WTC11 (cell line): ENCODE measurements around the gene CSTF1. TPM values are rescaled to one million over a fixed set of nuclear protein-coding genes. Genes with fewer than 3 reads are reported as not detected.

Experiments used
- ATAC-seq: fragments of 200-7000 bp; cut with Tn5 transposase; 2 replicates; pipeline ENCODE4 v1.10.0; 2021; ENCODE audit warnings: mild to moderate bottlenecking, moderate library complexity
- CTCF ChIA-PET: fragments of 300-600 bp; sonication (Branson Sonifier 250); formaldehyde crosslinking; loops from one replicate; lab custom pipeline; 2021; ENCODE audit warnings: antibody characterized with exemption; lab: Charles Lee
- POLR2A ChIA-PET: fragments of 350-600 bp; sonication (Branson Sonifier 250); formaldehyde crosslinking; loops from one replicate; lab custom pipeline; 2021; ENCODE audit warnings: antibody characterized with exemption; lab: Charles Lee
- DNase-seq: peaks from one replicate; pipeline ENCODE4 v3.0.0; 2021; ENCODE audit warnings: low spot score
- H3K27ac Mint-ChIP-seq: 2 replicates; pipeline ENCODE4 v1.8.0; 2021; ENCODE audit warnings: mixed read lengths
- H3K27me3 Mint-ChIP-seq: 2 replicates; pipeline ENCODE4 v1.8.0; 2021; ENCODE audit warnings: low read depth, mild to moderate bottlenecking, moderate library complexity, mixed read lengths
- H3K36me3 Mint-ChIP-seq: 2 replicates; pipeline ENCODE4 v1.8.0; 2021; ENCODE audit warnings: mixed read lengths
- H3K4me1 Mint-ChIP-seq: 2 replicates; pipeline ENCODE4 v1.8.0; 2022; ENCODE audit warnings: mixed read lengths
- H3K4me3 Mint-ChIP-seq: 2 replicates; pipeline ENCODE4 v1.8.0; 2021; ENCODE audit warnings: mild to moderate bottlenecking, moderate library complexity, mixed read lengths
- H3K9me3 Mint-ChIP-seq: 2 replicates; pipeline ENCODE4 v1.8.0; 2021; ENCODE audit warnings: mixed read lengths
- CREM ChIP-seq: sonication (generic); formaldehyde crosslinking; IDR thresholded peaks from 2 replicates; pipeline ENCODE4 v1.8.1; 2022; ENCODE audit warnings: mild to moderate bottlenecking, missing genetic modification reagents, moderate library complexity
- FOXK1 ChIP-seq: sonication (generic); formaldehyde crosslinking; IDR thresholded peaks from 2 replicates; pipeline ENCODE4 v1.8.0; 2022; ENCODE audit warnings: mild to moderate bottlenecking, moderate library complexity, missing genetic modification reagents
- GABPB1 ChIP-seq: sonication (generic); formaldehyde crosslinking; IDR thresholded peaks from 2 replicates; pipeline ENCODE4 v1.8.1; 2023; ENCODE audit warnings: mild to moderate bottlenecking, missing genetic modification reagents
- NFATC4 ChIP-seq: fragments of 250-450 bp; sonication (Bioruptor Pico); IDR thresholded peaks from 2 replicates; pipeline ENCODE4 v1.9.0; 2021; ENCODE audit warnings: mild to moderate bottlenecking
- NFE2L1 ChIP-seq: sonication (generic); formaldehyde crosslinking; IDR thresholded peaks from 2 replicates; pipeline ENCODE4 v1.8.1; 2023; ENCODE audit warnings: missing genetic modification reagents
- SMAD3 ChIP-seq: sonication (generic); formaldehyde crosslinking; IDR thresholded peaks from 2 replicates; pipeline ENCODE4 v1.8.0; 2022; ENCODE audit warnings: missing genetic modification reagents, mild to moderate bottlenecking, borderline replicate concordance
- SMAD4 ChIP-seq: sonication (generic); formaldehyde crosslinking; IDR thresholded peaks from 2 replicates; pipeline ENCODE4 v1.8.0; 2022; ENCODE audit warnings: mild to moderate bottlenecking, missing genetic modification reagents
- total RNA-seq: library from RNA; stranded (reverse); gene quantifications from 3 replicates; pipeline ENCODE4 v1.2.3, GENCODE V29; 2021
- TF ChIP-seq, protein P1 (sequence below): sonication (generic); formaldehyde crosslinking; conservative IDR thresholded peaks from 2 replicates; pipeline ENCODE4 v1.8.1; 2022; ENCODE audit warnings: mild to moderate bottlenecking, missing genetic modification reagents
- TF ChIP-seq, protein P2 (sequence below): sonication (generic); formaldehyde crosslinking; IDR thresholded peaks from 2 replicates; pipeline ENCODE4 v1.8.1; 2023; ENCODE audit warnings: mild to moderate bottlenecking, missing genetic modification reagents, moderate library complexity
- TF ChIP-seq, protein P3 (sequence below): sonication (generic); formaldehyde crosslinking; IDR thresholded peaks from 2 replicates; pipeline ENCODE4 v1.8.1; 2022; ENCODE audit warnings: low read depth, missing genetic modification reagents, borderline replicate concordance
- TF ChIP-seq, protein P4 (sequence below): sonication (generic); formaldehyde crosslinking; IDR thresholded peaks from 2 replicates; pipeline ENCODE4 v1.8.0; 2022; ENCODE audit warnings: missing genetic modification reagents
- TF ChIP-seq, protein P5 (sequence below): fragments of 200-600 bp; IDR thresholded peaks from 2 replicates; pipeline ENCODE4 v1.8.0; 2022; ENCODE audit warnings: antibody characterized with exemption
- TF ChIP-seq, protein P6 (sequence below): sonication (generic); formaldehyde crosslinking; IDR thresholded peaks from 2 replicates; pipeline ENCODE4 v1.8.0; 2022; ENCODE audit warnings: mild to moderate bottlenecking, missing genetic modification reagents

The CSTF1 gene
- total RNA-seq, 1 experiment from 2014 or later: 58.5 TPM

DNA sequence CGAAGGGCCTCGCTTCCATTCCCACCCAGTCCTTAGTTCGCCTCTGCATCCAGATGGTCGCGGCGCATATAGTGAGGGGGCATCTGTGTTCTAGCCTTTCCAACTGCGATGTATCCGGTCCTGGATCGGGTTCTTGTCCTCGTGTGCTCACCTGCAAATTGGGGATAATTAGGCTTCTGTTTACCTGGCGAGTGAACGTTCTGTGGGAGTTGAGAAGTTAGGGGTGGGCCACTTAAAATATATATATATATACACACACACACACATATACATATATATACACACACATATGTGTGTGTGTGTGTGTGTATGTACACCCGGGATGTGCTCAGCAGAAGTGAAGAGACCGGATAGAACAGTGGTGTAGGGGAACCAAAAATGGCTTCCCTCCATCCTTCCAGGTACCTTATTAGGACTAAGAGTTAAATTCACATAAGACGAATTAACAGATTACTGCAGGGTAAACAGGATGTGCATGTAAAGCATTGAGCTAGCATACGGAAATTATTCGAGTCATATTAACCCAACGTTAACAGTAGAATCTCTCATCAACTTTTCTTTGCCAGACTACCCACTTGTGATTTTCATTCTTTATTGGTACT, 537 bp downstream of the CSTF1 start:
- ChIA-PET POLR2A (interaction anchor here (1.2 to 1.5 kb wide), 2 partner anchors 10 to 75 kb away, joined by 3 to 5 read pairs; partner anchors contain the start of gene RTF2), CTCF (interaction anchor here (1.5 to 1.9 kb wide), 2 partner anchors 35 to 49 kb away, joined by 4 read pairs; partner anchors contain the start of gene FAM210B)
- no peaks in the 10 kb centered on the region for H3K27me3 Mint-ChIP-seq
- TF ChIP-seq FOXK1 (CRISPR knock-in tag) (no peak), NFE2L1 (CRISPR knock-in tag) (no peak), SMAD3 (0 out of 2 replicates have a peak, but pooled peaks have one; percentile 7)
- TF ChIP-seq, protein P1, sequence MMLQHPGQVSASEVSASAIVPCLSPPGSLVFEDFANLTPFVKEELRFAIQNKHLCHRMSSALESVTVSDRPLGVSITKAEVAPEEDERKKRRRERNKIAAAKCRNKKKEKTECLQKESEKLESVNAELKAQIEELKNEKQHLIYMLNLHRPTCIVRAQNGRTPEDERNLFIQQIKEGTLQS: no peak
- TF ChIP-seq, protein P2, sequence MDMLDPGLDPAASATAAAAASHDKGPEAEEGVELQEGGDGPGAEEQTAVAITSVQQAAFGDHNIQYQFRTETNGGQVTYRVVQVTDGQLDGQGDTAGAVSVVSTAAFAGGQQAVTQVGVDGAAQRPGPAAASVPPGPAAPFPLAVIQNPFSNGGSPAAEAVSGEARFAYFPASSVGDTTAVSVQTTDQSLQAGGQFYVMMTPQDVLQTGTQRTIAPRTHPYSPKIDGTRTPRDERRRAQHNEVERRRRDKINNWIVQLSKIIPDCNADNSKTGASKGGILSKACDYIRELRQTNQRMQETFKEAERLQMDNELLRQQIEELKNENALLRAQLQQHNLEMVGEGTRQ: no peak
- DNase-seq (no peak), ATAC-seq (no peak)
- peaks cover 29% of the 10 kb centered on the region for H3K4me1 Mint-ChIP-seq
- peaks cover 52% of the 10 kb centered on the region for H3K36me3 Mint-ChIP-seq
- no peaks in the 10 kb centered on the region for H3K9me3 Mint-ChIP-seq
- H3K4me3 Mint-ChIP-seq: no peak overlapping the region
- H3K27ac Mint-ChIP-seq: 0 out of 2 replicates have a peak overlapping the region, but pooled peaks have one; percentile 28

DNA sequence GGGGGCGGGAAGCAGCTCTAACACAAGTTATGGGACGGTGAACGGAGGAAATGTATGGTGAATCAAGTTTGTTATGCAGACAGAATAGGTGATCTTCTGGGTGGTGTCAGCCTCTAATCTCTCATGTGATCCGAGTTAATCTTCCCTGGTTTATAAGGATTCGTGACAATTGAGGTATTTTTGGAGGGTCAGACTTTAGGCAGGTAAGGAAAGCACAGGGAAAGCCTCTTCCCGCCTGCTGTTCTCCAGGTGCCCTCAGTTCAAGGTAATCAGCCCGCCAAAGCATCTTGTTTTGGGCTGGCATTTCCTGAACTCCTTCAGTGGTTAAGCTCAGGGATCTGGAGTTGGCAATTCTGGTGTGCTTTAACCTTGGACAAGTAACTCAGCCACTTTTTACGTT, 1.2 kb downstream of the CSTF1 start:
- CTCF ChIA-PET: interaction anchor here (1.9 kb wide), 1 partner anchor 35 kb away, joined by 4 read pairs; the partner anchor contains the start of gene FAM210B
- Mint-ChIP-seq H3K36me3 (peaks cover 51% of the 10 kb centered on the region), H3K4me1 (peaks cover 29% of the 10 kb centered on the region), H3K27ac (peak overlapping the region; percentile 51), H3K4me3 (no peak overlapping the region), H3K27me3 (no peaks in the 10 kb centered on the region), H3K9me3 (no peaks in the 10 kb centered on the region)
- ATAC-seq: no peak
- TF ChIP-seq SMAD3 (no peak), GABPB1 (CRISPR knock-in tag) (0 out of 2 replicates have a peak, but pooled peaks have one; percentile 11)
- TF ChIP-seq, all 79 proteins: peak for 1
- no peak for DNase-seq
- POLR2A ChIA-PET: no interaction called here

DNA sequence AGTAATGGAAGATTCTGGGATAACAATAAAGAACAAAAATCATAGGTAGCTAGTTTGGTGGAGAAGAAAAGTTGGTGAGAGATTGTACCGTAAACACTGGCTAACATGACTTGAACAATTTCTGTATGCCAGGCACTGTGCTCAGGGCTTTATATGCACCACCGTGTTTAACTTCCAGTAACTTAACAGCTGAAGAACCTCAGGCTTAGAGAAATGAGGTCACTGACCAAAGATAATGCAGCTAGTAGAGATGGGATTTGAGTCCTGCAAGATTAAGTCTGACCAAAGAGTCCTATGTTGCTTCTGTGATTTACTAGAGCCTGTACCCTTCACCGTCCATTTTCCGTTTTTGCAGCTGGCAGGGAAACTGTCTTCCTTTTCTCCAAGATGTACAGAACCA, 2.7 kb downstream of the CSTF1 start:
- ChIA-PET POLR2A (no interaction called here), CTCF (no interaction called here)
- ATAC-seq: no peak
- DNase-seq: no peak
- no peak overlapping the region for H3K4me3 Mint-ChIP-seq
- peaks cover 51% of the 10 kb centered on the region for H3K36me3 Mint-ChIP-seq
- H3K9me3 Mint-ChIP-seq: no peaks in the 10 kb centered on the region
- TF ChIP-seq SMAD4 (CRISPR knock-in tag) (no peak), NFATC4 (CRISPR knock-in tag) (no peak), CREM (CRISPR knock-in tag) (no peak)
- TF ChIP-seq, protein P3, sequence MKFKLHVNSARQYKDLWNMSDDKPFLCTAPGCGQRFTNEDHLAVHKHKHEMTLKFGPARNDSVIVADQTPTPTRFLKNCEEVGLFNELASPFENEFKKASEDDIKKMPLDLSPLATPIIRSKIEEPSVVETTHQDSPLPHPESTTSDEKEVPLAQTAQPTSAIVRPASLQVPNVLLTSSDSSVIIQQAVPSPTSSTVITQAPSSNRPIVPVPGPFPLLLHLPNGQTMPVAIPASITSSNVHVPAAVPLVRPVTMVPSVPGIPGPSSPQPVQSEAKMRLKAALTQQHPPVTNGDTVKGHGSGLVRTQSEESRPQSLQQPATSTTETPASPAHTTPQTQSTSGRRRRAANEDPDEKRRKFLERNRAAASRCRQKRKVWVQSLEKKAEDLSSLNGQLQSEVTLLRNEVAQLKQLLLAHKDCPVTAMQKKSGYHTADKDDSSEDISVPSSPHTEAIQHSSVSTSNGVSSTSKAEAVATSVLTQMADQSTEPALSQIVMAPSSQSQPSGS (CRISPR knock-in tag): no peak
- TF ChIP-seq, protein P4, sequence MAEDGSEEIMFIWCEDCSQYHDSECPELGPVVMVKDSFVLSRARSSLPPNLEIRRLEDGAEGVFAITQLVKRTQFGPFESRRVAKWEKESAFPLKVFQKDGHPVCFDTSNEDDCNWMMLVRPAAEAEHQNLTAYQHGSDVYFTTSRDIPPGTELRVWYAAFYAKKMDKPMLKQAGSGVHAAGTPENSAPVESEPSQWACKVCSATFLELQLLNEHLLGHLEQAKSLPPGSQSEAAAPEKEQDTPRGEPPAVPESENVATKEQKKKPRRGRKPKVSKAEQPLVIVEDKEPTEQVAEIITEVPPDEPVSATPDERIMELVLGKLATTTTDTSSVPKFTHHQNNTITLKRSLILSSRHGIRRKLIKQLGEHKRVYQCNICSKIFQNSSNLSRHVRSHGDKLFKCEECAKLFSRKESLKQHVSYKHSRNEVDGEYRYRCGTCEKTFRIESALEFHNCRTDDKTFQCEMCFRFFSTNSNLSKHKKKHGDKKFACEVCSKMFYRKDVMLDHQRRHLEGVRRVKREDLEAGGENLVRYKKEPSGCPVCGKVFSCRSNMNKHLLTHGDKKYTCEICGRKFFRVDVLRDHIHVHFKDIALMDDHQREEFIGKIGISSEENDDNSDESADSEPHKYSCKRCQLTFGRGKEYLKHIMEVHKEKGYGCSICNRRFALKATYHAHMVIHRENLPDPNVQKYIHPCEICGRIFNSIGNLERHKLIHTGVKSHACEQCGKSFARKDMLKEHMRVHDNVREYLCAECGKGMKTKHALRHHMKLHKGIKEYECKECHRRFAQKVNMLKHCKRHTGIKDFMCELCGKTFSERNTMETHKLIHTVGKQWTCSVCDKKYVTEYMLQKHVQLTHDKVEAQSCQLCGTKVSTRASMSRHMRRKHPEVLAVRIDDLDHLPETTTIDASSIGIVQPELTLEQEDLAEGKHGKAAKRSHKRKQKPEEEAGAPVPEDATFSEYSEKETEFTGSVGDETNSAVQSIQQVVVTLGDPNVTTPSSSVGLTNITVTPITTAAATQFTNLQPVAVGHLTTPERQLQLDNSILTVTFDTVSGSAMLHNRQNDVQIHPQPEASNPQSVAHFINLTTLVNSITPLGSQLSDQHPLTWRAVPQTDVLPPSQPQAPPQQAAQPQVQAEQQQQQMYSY: no peak
- H3K4me1 Mint-ChIP-seq: peaks cover 17% of the 10 kb centered on the region
- no peak overlapping the region for H3K27ac Mint-ChIP-seq
- H3K27me3 Mint-ChIP-seq: no peaks in the 10 kb centered on the region

DNA sequence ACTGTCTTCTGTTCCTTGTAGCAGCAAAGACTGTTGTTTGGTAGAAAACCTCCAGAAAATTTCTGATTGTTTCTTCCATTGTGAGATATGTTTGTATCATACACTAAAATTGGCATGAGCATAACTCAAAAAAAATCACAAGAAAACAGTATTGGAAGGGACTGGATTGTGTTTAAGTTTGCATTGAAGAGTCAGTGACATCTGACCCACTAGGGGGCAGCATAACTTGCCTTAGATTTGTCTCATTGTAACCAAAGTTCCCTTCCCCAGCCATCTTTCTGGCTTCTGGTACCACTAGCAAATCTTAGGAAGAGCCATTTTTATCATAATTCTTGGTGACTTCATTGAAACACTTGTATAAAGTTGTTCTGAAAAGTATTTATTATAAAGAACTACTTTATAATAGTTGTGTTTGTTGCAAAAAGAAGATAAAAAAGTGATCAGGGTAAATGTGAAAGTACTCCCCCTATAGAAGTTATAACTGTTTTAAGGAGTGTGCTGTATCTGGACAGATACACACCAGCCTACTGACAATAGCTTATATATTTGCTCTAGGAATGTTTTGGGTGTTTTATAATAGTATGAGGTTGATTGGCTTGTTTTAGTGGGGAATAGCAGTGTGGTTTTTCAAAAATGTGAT, 7.7 kb downstream of the CSTF1 start:
- no peaks in the 10 kb centered on the region for H3K4me1 Mint-ChIP-seq
- H3K36me3 Mint-ChIP-seq: peaks cover 78% of the 10 kb centered on the region
- H3K9me3 Mint-ChIP-seq: no peaks in the 10 kb centered on the region
- TF ChIP-seq, protein P5, sequence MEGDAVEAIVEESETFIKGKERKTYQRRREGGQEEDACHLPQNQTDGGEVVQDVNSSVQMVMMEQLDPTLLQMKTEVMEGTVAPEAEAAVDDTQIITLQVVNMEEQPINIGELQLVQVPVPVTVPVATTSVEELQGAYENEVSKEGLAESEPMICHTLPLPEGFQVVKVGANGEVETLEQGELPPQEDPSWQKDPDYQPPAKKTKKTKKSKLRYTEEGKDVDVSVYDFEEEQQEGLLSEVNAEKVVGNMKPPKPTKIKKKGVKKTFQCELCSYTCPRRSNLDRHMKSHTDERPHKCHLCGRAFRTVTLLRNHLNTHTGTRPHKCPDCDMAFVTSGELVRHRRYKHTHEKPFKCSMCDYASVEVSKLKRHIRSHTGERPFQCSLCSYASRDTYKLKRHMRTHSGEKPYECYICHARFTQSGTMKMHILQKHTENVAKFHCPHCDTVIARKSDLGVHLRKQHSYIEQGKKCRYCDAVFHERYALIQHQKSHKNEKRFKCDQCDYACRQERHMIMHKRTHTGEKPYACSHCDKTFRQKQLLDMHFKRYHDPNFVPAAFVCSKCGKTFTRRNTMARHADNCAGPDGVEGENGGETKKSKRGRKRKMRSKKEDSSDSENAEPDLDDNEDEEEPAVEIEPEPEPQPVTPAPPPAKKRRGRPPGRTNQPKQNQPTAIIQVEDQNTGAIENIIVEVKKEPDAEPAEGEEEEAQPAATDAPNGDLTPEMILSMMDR: peak; percentile 70
- TF ChIP-seq, protein P6, sequence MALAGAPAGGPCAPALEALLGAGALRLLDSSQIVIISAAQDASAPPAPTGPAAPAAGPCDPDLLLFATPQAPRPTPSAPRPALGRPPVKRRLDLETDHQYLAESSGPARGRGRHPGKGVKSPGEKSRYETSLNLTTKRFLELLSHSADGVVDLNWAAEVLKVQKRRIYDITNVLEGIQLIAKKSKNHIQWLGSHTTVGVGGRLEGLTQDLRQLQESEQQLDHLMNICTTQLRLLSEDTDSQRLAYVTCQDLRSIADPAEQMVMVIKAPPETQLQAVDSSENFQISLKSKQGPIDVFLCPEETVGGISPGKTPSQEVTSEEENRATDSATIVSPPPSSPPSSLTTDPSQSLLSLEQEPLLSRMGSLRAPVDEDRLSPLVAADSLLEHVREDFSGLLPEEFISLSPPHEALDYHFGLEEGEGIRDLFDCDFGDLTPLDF (CRISPR knock-in tag): no peak
- CTCF ChIA-PET: no interaction called here
- H3K4me3 Mint-ChIP-seq: no peak overlapping the region
- H3K27me3 Mint-ChIP-seq: no peaks in the 10 kb centered on the region
- no peak for ATAC-seq
- no peak overlapping the region for H3K27ac Mint-ChIP-seq
- peak; percentile 32 for DNase-seq
- POLR2A ChIA-PET: no interaction called here
